GM13976 (cell line): ENCODE measurements around the gene AATK.

ENCODE experiments used
- DNase-seq: peaks from one replicate; pipeline ENCODE4 v3.0.0; 2012; ENCODE audit warnings: low spot score
- CTCF ChIP-seq: IDR thresholded peaks from 2 replicates; pipeline ENCODE4 v1.5.1; 2012; ENCODE audit warnings: borderline replicate concordance, mild to moderate bottlenecking; ENCODE audit not compliant: insufficient read depth; ENCODE audit errors: extremely low read depth, missing control alignments, control extremely low read depth
- in situ Hi-C: fragments of 300-500 bp; cut with MboI; formaldehyde crosslinking; loops from one replicate; pipeline ENCODE4 v1.12.0; 2022; ENCODE audit warnings: low sequenced_read_pairs, mixed read lengths, inconsistent platforms; ENCODE audit not compliant: unreplicated experiment

Gene AATK

GRCh38 chr17:81092518-81093095 is 73.4 kb downstream of the AATK start:
- in situ Hi-C loops = no loop called here
- no peak for DNase-seq
- TF ChIP-seq CTCF = no peak

- TF ChIP-seq CTCF = no peak
- in situ Hi-C loops = no loop called here
- no peak for DNase-seq
Measured at GRCh38 chr17:81091774-81092517, 74.1 kb downstream of the AATK start.

- DNase-seq = no peak
- TF ChIP-seq CTCF = no peak
- in situ Hi-C loops = no loop called here
Measured at GRCh38 chr17:81091154-81091553, 74.9 kb downstream of the AATK start.

GRCh38 chr17:81090361-81091136 is 75.5 kb downstream of the AATK start:
- DNase-seq = peak; percentile 70
- no peak for TF ChIP-seq CTCF
- in situ Hi-C loops = no loop called here

- DNase-seq = no peak
- in situ Hi-C loops = no loop called here
- no peak for TF ChIP-seq CTCF
Measured at GRCh38 chr17:81086789-81087551, 79.1 kb downstream of the AATK start.

- no peak for DNase-seq
- in situ Hi-C loops = no loop called here
- TF ChIP-seq CTCF = no peak
Measured at GRCh38 chr17:81085420-81085911, 80.6 kb downstream of the AATK start.
